Measurements from ENCODE around the gene ITK.

The ITK gene

DNA sequence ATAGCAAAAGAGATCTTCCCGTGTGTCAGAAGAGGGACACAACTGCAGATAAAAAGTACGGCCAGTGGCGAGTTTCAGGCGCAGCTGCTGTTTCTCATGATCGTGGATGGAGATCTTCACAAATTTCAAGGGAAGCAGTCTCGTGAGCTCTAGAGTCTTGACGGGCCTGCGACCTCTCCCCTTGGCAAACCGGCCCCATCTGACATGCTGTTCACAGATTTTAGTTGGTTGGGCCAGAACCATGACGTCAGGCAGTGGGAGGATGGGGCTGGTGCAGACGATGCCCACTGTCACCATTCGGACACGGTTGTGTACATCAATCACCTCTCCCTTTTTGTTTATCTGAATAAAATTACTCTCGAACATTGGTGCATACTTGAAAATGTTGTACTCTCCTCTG, 15.0 kb upstream of the ITK start:
- Histone ChIP-seq H3K27ac (ENCODE audit: low read depth, low read length) (no peak overlapping the region), H3K9me2 (replicated peaks; ENCODE audit: insufficient read depth, low read length) (no peaks in the 10 kb centered on the region), H3K4me2 (ENCODE audit: low read depth, low read length, poor library complexity, severe bottlenecking) (no peak overlapping the region), H4K20me1 (ENCODE audit: low read depth, low read length) (no peaks in the 10 kb centered on the region), H3K27me3 (ENCODE audit: low read length) (no peaks in the 10 kb centered on the region), H3K36me3 (ENCODE audit: low read length) (no peaks in the 10 kb centered on the region), H3K9me3 (ENCODE audit: insufficient read depth, low read length) (no peaks in the 10 kb centered on the region; the same call in 1 of the 2 replicates), H2AFZ (ENCODE audit: low read depth, low read length, severe bottlenecking) (no peak overlapping the region), H3K9ac (ENCODE audit: low read length) (no peak overlapping the region), H3K79me2 (ENCODE audit: insufficient read depth, low read length) (no peaks in the 10 kb centered on the region), H3F3A (ENCODE audit: insufficient read depth) (no peaks in the 10 kb centered on the region), H3K4me3 (ENCODE audit: insufficient read depth, low read length, poor library complexity, severe bottlenecking) (no peak overlapping the region)
- TF ChIP-seq CTCF (IDR thresholded peaks at IDR 0.05; ENCODE audit: insufficient read depth, low read length, poor library complexity, severe bottlenecking) (no peak), EZH2phosphoT487 (conservative IDR thresholded peaks at IDR 0.05; ENCODE audit: low read length) (no peak)

DNA sequence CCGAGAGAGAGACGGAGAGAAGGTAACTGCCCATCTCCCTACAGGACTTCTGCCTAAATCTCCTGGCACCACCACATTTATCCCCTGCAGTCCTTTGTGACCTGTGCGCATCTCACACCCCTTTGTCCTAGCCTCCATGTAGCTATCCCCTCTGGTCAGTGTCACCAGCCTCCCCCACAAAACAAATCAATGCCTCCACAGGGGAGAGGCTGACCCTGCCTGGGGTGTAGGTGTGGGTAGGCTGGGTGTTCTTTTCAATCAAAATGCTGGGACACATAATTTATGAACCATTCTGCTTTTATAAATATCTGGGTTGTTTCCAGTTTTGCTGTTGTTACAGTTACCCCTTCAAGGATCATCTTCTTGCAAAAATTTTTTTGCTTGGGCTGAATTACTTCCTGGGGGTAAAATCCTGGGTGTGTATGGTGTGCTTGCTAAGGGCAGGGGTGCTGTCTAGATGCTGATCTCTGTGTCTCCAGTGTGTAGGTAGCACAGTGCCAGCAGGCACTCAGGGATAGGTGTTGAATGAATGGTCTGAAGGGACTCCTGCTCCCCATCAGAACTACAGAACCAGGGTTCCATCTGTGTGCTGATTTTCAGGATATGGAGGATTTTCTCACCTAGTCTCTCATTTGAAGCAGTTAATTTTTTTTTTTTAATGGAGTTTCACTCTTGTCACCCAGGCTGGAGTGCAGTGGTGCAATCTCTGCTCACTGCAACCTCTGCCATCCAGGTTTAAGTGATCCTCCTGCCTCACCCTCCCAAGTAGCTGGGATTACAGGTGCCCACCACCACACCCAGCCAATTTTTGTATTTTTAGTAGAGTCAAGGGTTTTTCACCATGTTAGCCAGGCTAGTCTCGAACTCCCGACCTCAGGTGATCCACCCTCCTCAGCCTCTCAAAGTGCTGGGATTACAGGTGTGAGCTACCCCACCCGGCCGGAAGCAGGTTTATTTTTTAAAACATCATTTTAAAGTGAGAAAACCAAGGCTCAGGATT, 14.1 kb upstream of the ITK start, which contains the start of gene GARIN3:
Gene GARIN3 (minus strand): TSS at position 51 of the 1,000 bp plus-strand sequence. CDS start 96 bp downstream, outside the sequence.
- Histone ChIP-seq H3K9ac (ENCODE audit: low read length) (no peak within 1 kb of the TSS), H3F3A (ENCODE audit: insufficient read depth) (no peaks in the 10 kb centered on the region), H3K27ac (ENCODE audit: low read depth, low read length) (no peak within 1 kb of the TSS), H3K36me3 (ENCODE audit: low read length) (no peaks in the 10 kb centered on the region), H3K9me3 (ENCODE audit: insufficient read depth, low read length) (no peaks in the 10 kb centered on the region; the same call in 1 of the 2 replicates), H3K27me3 (ENCODE audit: low read length) (no peaks in the 10 kb centered on the region), H2AFZ (ENCODE audit: low read depth, low read length, severe bottlenecking) (no peak within 1 kb of the TSS), H4K20me1 (ENCODE audit: low read depth, low read length) (no peaks in the 10 kb centered on the region), H3K9me2 (replicated peaks; ENCODE audit: insufficient read depth, low read length) (no peaks in the 10 kb centered on the region), H3K4me2 (ENCODE audit: low read depth, low read length, poor library complexity, severe bottlenecking) (peak within 1 kb of the TSS; percentile 29), H3K4me3 (ENCODE audit: insufficient read depth, low read length, poor library complexity, severe bottlenecking) (no peak within 1 kb of the TSS), H3K79me2 (ENCODE audit: insufficient read depth, low read length) (no peaks in the 10 kb centered on the region)
- no peak for TF ChIP-seq EZH2phosphoT487 (conservative IDR thresholded peaks at IDR 0.05; ENCODE audit: low read length)
- no peak for TF ChIP-seq CTCF (IDR thresholded peaks at IDR 0.05; ENCODE audit: insufficient read depth, low read length, poor library complexity, severe bottlenecking)

DNA sequence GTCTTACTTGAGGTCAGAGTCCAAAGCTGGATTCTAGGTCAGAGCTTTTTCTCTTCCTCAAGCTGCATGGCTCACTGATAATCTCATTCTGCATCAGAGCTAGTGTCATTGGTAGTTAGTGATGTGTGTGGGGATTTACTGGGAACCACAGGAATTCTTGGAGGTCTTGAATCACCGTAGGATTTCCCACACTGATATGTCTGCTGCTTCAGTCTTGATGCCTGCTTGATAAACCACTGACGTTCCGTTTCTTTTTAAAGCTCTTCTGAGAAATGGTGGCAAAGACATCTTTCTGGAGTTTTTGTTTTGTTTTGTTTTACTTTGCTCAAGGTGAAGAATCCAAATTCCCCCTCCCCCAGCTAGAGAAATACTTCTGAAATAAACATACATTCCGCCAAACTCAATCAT, 13.4 kb upstream of the ITK start:
- no peak overlapping the region for H3K27ac ChIP-seq (ENCODE audit: low read depth, low read length)
- no peak overlapping the region for H3K4me3 ChIP-seq (ENCODE audit: insufficient read depth, low read length, poor library complexity, severe bottlenecking)
- peaks cover 3% of the 10 kb centered on the region; the same call in 1 of the 2 replicates for H3F3A ChIP-seq (ENCODE audit: insufficient read depth)
- no peak overlapping the region for H3K9ac ChIP-seq (ENCODE audit: low read length)
- no peaks in the 10 kb centered on the region for H4K20me1 ChIP-seq (ENCODE audit: low read depth, low read length)
- no peaks in the 10 kb centered on the region for H3K79me2 ChIP-seq (ENCODE audit: insufficient read depth, low read length)
- H3K9me2 ChIP-seq (replicated peaks; ENCODE audit: insufficient read depth, low read length): no peaks in the 10 kb centered on the region
- no peaks in the 10 kb centered on the region; the same call in 1 of the 2 replicates for H3K9me3 ChIP-seq (ENCODE audit: insufficient read depth, low read length)
- peak overlapping the region; percentile 29 for H3K4me2 ChIP-seq (ENCODE audit: low read depth, low read length, poor library complexity, severe bottlenecking)
- no peak overlapping the region for H2AFZ ChIP-seq (ENCODE audit: low read depth, low read length, severe bottlenecking)
- TF ChIP-seq CTCF (IDR thresholded peaks at IDR 0.05; ENCODE audit: insufficient read depth, low read length, poor library complexity, severe bottlenecking) (no peak), EZH2phosphoT487 (conservative IDR thresholded peaks at IDR 0.05; ENCODE audit: low read length) (no peak)
- H3K36me3 ChIP-seq (ENCODE audit: low read length): no peaks in the 10 kb centered on the region
- H3K27me3 ChIP-seq (ENCODE audit: low read length): no peaks in the 10 kb centered on the region

Measured in SU-DHL-6 (cell line).